Left ventricle myocardium inferior (tissue), 1 donor: ENCODE data around the gene PAQR8. TPM values are rescaled to one million over a fixed set of nuclear protein-coding genes. Genes with fewer than 3 reads are reported as not detected.

ENCODE experiments used
- DNase-seq: peaks from one replicate; pipeline ENCODE4 v3.0.0-alpha.2; 2020
- H3K27ac ChIP-seq: fragments of 200-600 bp; replicated peaks from 2 replicates; pipeline ENCODE4 v1.8.0; 2021
- H3K27me3 ChIP-seq: fragments of 200-600 bp; 2 replicates; pipeline ENCODE4 v1.8.0; 2021; ENCODE audit warnings: low read depth
- H3K36me3 ChIP-seq: fragments of 200-600 bp; 2 replicates; pipeline ENCODE4 v1.8.0; 2021
- H3K4me1 ChIP-seq: fragments of 200-600 bp; 2 replicates; pipeline ENCODE4 v1.8.0; 2021
- H3K4me3 ChIP-seq: fragments of 200-600 bp; 2 replicates; pipeline ENCODE4 v1.8.0; 2021; ENCODE audit warnings: mild to moderate bottlenecking, moderate library complexity
- H3K9me3 ChIP-seq: fragments of 200-600 bp; replicated peaks from 2 replicates; pipeline ENCODE4 v1.8.0; 2021
- CTCF ChIP-seq: fragments of 200-600 bp; IDR thresholded peaks from 2 replicates; pipeline ENCODE4 v1.8.0; 2021; ENCODE audit warnings: antibody characterized with exemption, mild to moderate bottlenecking, borderline replicate concordance
- intact Hi-C: fragments of 100-400 bp; cut with micrococcal nuclease; formaldehyde crosslinking; loops from one replicate; pipeline ENCODE4 v1.11.0; 2022
- total RNA-seq: library from RNA; stranded (reverse); fragmentation: NEBNext Ultra II Directional; extraction: Animal tissue kit (Norgen Biotek cat#: 25700); gene quantifications from one replicate; pipeline ENCODE4 v1.2.1, GENCODE V29; 2021
- donor health status: DM: no; HTN: yes; CAD: no; lungs with severe emphysema.

PAQR8 gene
- total RNA-seq, 1 donor from 2014 or later, result 2.0 TPM

DNA sequence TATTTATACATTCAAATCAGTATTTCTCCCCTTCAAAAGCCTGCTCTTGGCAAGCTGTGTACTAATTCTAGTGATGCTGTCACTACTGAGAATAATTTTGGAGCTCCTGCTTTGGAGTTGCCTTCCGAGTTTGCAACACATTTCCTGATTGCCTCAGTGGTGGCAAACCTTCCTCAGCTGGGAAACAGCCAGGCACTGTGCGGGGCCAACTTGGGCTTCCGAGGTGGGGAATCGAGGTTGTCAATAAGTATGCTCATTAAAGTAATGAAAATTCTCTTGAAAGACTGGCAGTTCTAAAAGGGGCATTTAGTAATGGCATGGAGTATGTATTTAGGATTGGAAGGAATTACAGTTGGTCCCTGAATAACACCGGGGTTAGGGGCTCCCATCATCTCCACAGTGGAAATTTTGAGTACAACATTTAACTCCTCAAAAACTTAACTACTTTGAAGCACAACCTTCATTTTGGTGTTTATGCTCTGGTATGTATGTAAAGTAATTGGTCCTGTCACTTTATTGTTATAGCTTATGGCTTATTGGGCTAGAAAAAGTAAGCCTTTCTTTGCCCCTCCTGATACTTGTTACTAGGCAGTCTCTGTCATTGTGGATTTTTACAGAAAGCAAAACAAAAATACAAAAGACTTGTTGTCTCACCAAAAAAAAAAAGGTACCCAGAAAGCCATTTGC, 2.7 kb downstream of the PAQR8 start:
- Histone ChIP-seq H3K4me3 (no peak overlapping the region), H3K36me3 (peaks cover 3% of the 10 kb centered on the region), H3K4me1 (peaks cover 24% of the 10 kb centered on the region), H3K9me3 (no peaks in the 10 kb centered on the region), H3K27me3 (no peaks in the 10 kb centered on the region), H3K27ac (no peak overlapping the region)
- intact Hi-C loops, result no loop called here
- TF ChIP-seq CTCF, result no peak
- DNase-seq, result no peak

- no peak for TF ChIP-seq CTCF
- Histone ChIP-seq H3K36me3 (peaks cover 3% of the 10 kb centered on the region), H3K27ac (no peak overlapping the region), H3K9me3 (no peaks in the 10 kb centered on the region), H3K4me1 (peaks cover 24% of the 10 kb centered on the region), H3K4me3 (no peak overlapping the region), H3K27me3 (no peaks in the 10 kb centered on the region)
- no peak for DNase-seq
- intact Hi-C loops, result no loop called here
These were observed 3.4 kb downstream of the PAQR8 start for GRCh38 chr6:52365317-52365716.

- Histone ChIP-seq H3K27me3 (no peaks in the 10 kb centered on the region), H3K36me3 (peaks cover 3% of the 10 kb centered on the region), H3K27ac (no peak overlapping the region), H3K9me3 (no peaks in the 10 kb centered on the region), H3K4me3 (no peak overlapping the region), H3K4me1 (peaks cover 24% of the 10 kb centered on the region)
- TF ChIP-seq CTCF, result no peak
- intact Hi-C loops, result no loop called here
- no peak for DNase-seq
These were observed 4.1 kb downstream of the PAQR8 start for GRCh38 chr6:52365866-52366540.

GRCh38 chr6:52368002-52368401, 6.1 kb downstream of the PAQR8 start:
- no peaks in the 10 kb centered on the region for H3K27me3 ChIP-seq
- intact Hi-C loops, result no loop called here
- H3K27ac ChIP-seq, result no peak overlapping the region
- no peak for TF ChIP-seq CTCF
- peaks cover 3% of the 10 kb centered on the region for H3K36me3 ChIP-seq
- no peaks in the 10 kb centered on the region for H3K9me3 ChIP-seq
- H3K4me1 ChIP-seq, result peaks cover 7% of the 10 kb centered on the region
- no peak overlapping the region for H3K4me3 ChIP-seq
- no peak for DNase-seq

GRCh38 chr6:52369234-52369633, 7.3 kb downstream of the PAQR8 start:
- H3K4me3 ChIP-seq, result no peak overlapping the region
- no peak overlapping the region for H3K27ac ChIP-seq
- DNase-seq, result no peak
- H3K9me3 ChIP-seq, result no peaks in the 10 kb centered on the region
- H3K36me3 ChIP-seq, result peaks cover 3% of the 10 kb centered on the region
- TF ChIP-seq CTCF, result no peak
- intact Hi-C loops, result no loop called here
- H3K4me1 ChIP-seq, result no peaks in the 10 kb centered on the region
- no peaks in the 10 kb centered on the region for H3K27me3 ChIP-seq
